ENCODE data around the gene FUT7. TPM values are rescaled to one million over a fixed set of nuclear protein-coding genes. Genes with fewer than 3 reads are reported as not detected.

Gene FUT7
- total and polyA plus RNA-seq, 2 of the 13 experiments (the other 11 are each of a cell fraction or from before 2014, with no cell fraction given), result 0.05 TPM; not detected in 1

GRCh38 chr9:137077010-137077747 lies 45.3 kb upstream of the FUT7 start, which contains the start of gene UAP1L1 (continued):
- TF ChIP-seq ZNF557 (CRISPR knock-in tag; IDR thresholded peaks at IDR 0.05) (no peak), ZFY (CRISPR knock-in tag; IDR thresholded peaks at IDR 0.05) (peak; percentile 64), ZNF609 (CRISPR knock-in tag; IDR thresholded peaks at IDR 0.05; ENCODE audit: borderline replicate concordance) (no peak), TFAP4 (IDR thresholded peaks at IDR 0.05; ENCODE audit: borderline replicate concordance, low read depth) (peak; percentile 27; the same call in 1 of the 2 replicates), ZNF430 (CRISPR knock-in tag; IDR thresholded peaks at IDR 0.05) (no peak), CBX1 (IDR thresholded peaks at IDR 0.05; ENCODE audit: low read depth) (no peak), FOSL1 (CRISPR knock-in tag; IDR thresholded peaks at IDR 0.05; ENCODE audit: borderline replicate concordance) (no peak), PLSCR1 (CRISPR knock-in tag; IDR thresholded peaks at IDR 0.05; ENCODE audit: borderline replicate concordance) (no peak), SRY (CRISPR knock-in tag; IDR thresholded peaks at IDR 0.05) (0 out of 2 replicates have a peak, but pooled peaks have one; percentile 26), ZNF138 (CRISPR knock-in tag; IDR thresholded peaks at IDR 0.05; ENCODE audit: low read depth) (no peak), ZHX2 (IDR thresholded peaks at IDR 0.05; ENCODE audit: low read depth) (no peak), ZHX2 (CRISPR knock-in tag; IDR thresholded peaks at IDR 0.05; ENCODE audit: borderline replicate concordance) (no peak), ZNF879 (CRISPR knock-in tag; IDR thresholded peaks at IDR 0.05) (no peak), HMG20A (CRISPR knock-in tag; IDR thresholded peaks at IDR 0.05; ENCODE audit: borderline replicate concordance) (no peak), ZNF101 (CRISPR knock-in tag; IDR thresholded peaks at IDR 0.05; ENCODE audit: borderline replicate concordance, low read depth) (no peak), MZF1 (CRISPR knock-in tag; IDR thresholded peaks at IDR 0.05; ENCODE audit: borderline replicate concordance) (no peak)
